Mesenchymal stem cell (in vitro differentiated cells and primary cell): ENCODE measurements around the gene INPPL1.

ENCODE experiments used
- DNase-seq: peaks from one replicate; pipeline ENCODE4 v3.0.0-alpha.2; 2013
- H2AFZ ChIP-seq: one replicate; pipeline ENCODE4 v1.6.1; 2013; ENCODE audit warnings: low read depth, mild to moderate bottlenecking, control low read depth, inconsistent platforms, low read length, moderate library complexity
- H2AK5ac ChIP-seq: 2 replicates; pipeline ENCODE4 v1.6.1; 2013; ENCODE audit warnings: low read length, moderate library complexity, mild to moderate bottlenecking, inconsistent platforms; ENCODE audit not compliant: severe bottlenecking
- H2BK120ac ChIP-seq: one replicate; pipeline ENCODE4 v1.6.1; 2013; ENCODE audit warnings: low read depth, mild to moderate bottlenecking, inconsistent platforms, low read length, moderate library complexity
- H2BK12ac ChIP-seq, 2 experiments: one replicate each; pipeline ENCODE4 v1.6.1; 2013; ENCODE audit warnings: inconsistent platforms in 2 of 2, low read length in 2 of 2, mild to moderate bottlenecking in 2 of 2, moderate library complexity in 2 of 2, control low read depth in 1 of 2
- H2BK15ac ChIP-seq: one replicate; pipeline ENCODE4 v1.6.1; 2013; ENCODE audit warnings: mild to moderate bottlenecking, low read depth, inconsistent platforms; ENCODE audit not compliant: poor library complexity, severe bottlenecking
- H2BK5ac ChIP-seq: 2 replicates; pipeline ENCODE4 v1.6.1; 2013; ENCODE audit warnings: low read depth, mild to moderate bottlenecking, low read length, control low read depth, inconsistent platforms; ENCODE audit not compliant: poor library complexity, severe bottlenecking
- H3K14ac ChIP-seq, 2 experiments: one replicate each; pipeline ENCODE4 v1.6.1; 2013; ENCODE audit warnings: inconsistent platforms in 2 of 2, low read length in 2 of 2, control low read depth in 1 of 2, mild to moderate bottlenecking in 1 of 2, moderate library complexity in 1 of 2
- H3K18ac ChIP-seq, 2 experiments: one replicate each; pipeline ENCODE4 v1.6.1; 2013; ENCODE audit warnings: inconsistent platforms in 2 of 2, low read length in 2 of 2, control low read depth in 1 of 2, low read depth in 1 of 2, mild to moderate bottlenecking in 1 of 2
- H3K23ac ChIP-seq, 2 experiments: one replicate each; pipeline ENCODE4 v1.6.1; 2013; ENCODE audit warnings: inconsistent platforms in 2 of 2, low read length in 2 of 2, mild to moderate bottlenecking in 2 of 2, moderate library complexity in 2 of 2, control low read depth in 1 of 2
- H3K27ac ChIP-seq: 2 replicates; pipeline ENCODE4 v1.5.1; 2013; ENCODE audit warnings: mild to moderate bottlenecking, moderate library complexity, low read length, control low read depth, inconsistent platforms; ENCODE audit not compliant: poor library complexity, severe bottlenecking
- H3K27me3 ChIP-seq, 2 experiments: 2 replicates each; pipeline versions ENCODE4 v1.6.1 to v1.7.0; 2013; ENCODE audit warnings: low read length in 2 of 2, mild to moderate bottlenecking in 2 of 2, moderate library complexity in 2 of 2, control low read depth in 1 of 2, inconsistent platforms in 1 of 2; ENCODE audit not compliant: control insufficient read depth in 1 of 2, insufficient read depth in 1 of 2
- H3K36me3 ChIP-seq, 2 experiments: 2 replicates each; pipeline versions ENCODE4 v1.6.1 to v1.7.0; 2013; ENCODE audit warnings: low read length in 2 of 2, control low read depth in 1 of 2, inconsistent platforms in 1 of 2, low read depth in 1 of 2, mild to moderate bottlenecking in 1 of 2; ENCODE audit not compliant: insufficient read depth in 2 of 2, control insufficient read depth in 1 of 2
- H3K4ac ChIP-seq, 2 experiments: one replicate each; pipeline ENCODE4 v1.6.1; 2013; ENCODE audit warnings: inconsistent platforms in 2 of 2, low read length in 2 of 2, mild to moderate bottlenecking in 2 of 2, moderate library complexity in 2 of 2, control low read depth in 1 of 2, low read depth in 1 of 2
- H3K4me1 ChIP-seq: 2 replicates; pipeline ENCODE4 v1.6.1; 2013; ENCODE audit warnings: low read depth, low read length, control low read depth; ENCODE audit not compliant: control insufficient read depth, insufficient read depth
- H3K4me2 ChIP-seq: 2 replicates; pipeline ENCODE4 v1.6.1; 2013; ENCODE audit warnings: low read length, mild to moderate bottlenecking, inconsistent platforms; ENCODE audit not compliant: poor library complexity, severe bottlenecking
- H3K4me3 ChIP-seq, 2 experiments: 2 replicates each; pipeline versions ENCODE4 v1.5.1 to v1.7.0; 2013; ENCODE audit warnings: low read length in 2 of 2, mild to moderate bottlenecking in 2 of 2, control low read depth in 1 of 2, low read depth in 1 of 2; ENCODE audit not compliant: insufficient read depth in 1 of 2
- H3K79me1 ChIP-seq: replicated peaks from 2 replicates; pipeline ENCODE4 v1.6.1; 2013; ENCODE audit warnings: mild to moderate bottlenecking, control low read depth, low read length, inconsistent platforms; ENCODE audit not compliant: poor library complexity, severe bottlenecking
- H3K9ac ChIP-seq: 2 replicates; pipeline ENCODE4 v1.7.0; 2013; ENCODE audit warnings: mild to moderate bottlenecking, low read length, moderate library complexity
- H3K9me3 ChIP-seq: 2 replicates; pipeline ENCODE4 v1.7.0; 2013; ENCODE audit warnings: mild to moderate bottlenecking, low read length; ENCODE audit not compliant: control insufficient read depth
- H4K8ac ChIP-seq: one replicate; pipeline ENCODE4 v1.6.1; 2013; ENCODE audit warnings: inconsistent platforms, mild to moderate bottlenecking, low read length, moderate library complexity
- H4K91ac ChIP-seq: one replicate; pipeline ENCODE4 v1.6.1; 2013; ENCODE audit warnings: mild to moderate bottlenecking, low read length, inconsistent platforms
- WGBS: methylation state at CpG from one replicate; pipeline ENCODE4 v1.1.7; 2013; ENCODE audit warnings: mixed read lengths; 5-methylcytosine and 5-hydroxymethylcytosine counted together

The INPPL1 gene

DNA sequence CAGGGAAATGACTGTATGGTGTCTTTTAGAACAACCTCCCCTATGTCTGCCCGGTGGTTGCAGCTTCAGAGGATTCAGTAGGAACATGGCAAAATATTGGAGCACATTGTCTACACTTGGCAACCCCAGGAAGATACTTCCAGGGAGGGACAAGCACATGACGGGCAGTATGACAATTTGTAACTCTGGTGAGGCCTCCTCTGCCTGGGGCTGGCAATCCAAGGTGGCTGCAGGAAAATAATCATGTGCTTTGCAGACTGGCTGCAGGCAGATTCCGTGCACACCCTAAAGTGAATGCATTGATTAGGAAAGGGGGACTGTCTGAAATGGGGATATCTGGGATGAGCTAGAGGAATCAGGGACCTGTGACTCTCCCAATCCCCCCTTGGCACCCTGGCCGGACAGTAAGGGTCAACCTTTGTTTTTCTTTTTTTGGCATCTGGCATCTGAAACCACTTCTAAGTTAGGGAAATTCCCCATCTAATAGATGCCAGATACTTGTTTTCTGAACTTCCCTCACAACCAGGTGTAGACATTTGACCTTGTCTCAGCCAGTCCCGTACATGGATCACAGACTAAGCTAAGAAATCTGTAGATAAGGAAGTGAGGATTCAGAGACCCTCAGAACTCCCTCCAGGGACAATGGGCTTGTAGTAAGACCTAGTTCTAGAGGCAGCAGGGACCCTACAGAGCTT is 29.9 kb downstream of the INPPL1 start:
- H3K79me1 ChIP-seq = no peaks in the 10 kb centered on the region
- H2BK15ac ChIP-seq = no peak overlapping the region
- H3K9ac ChIP-seq = no peak overlapping the region
- no peak overlapping the region for H2BK12ac ChIP-seq
- H3K4ac ChIP-seq = no peak overlapping the region
- no peak overlapping the region for H3K14ac ChIP-seq
- no peak overlapping the region for H3K27ac ChIP-seq
- no peaks in the 10 kb centered on the region for H3K4me1 ChIP-seq
- H3K27me3 ChIP-seq = peaks cover 53 to 71% of the 10 kb centered on the region in 2 experiments
- H3K4me2 ChIP-seq = no peak overlapping the region
- no peak overlapping the region for H4K91ac ChIP-seq
- no peak overlapping the region for H3K4me3 ChIP-seq
- H3K18ac ChIP-seq = no peak overlapping the region
- H2BK5ac ChIP-seq = no peak overlapping the region
- H3K36me3 ChIP-seq = no peaks in the 10 kb centered on the region
- no peak overlapping the region for H2AK5ac ChIP-seq
- DNase-seq = no peak
- no peak overlapping the region for H3K23ac ChIP-seq
- H2BK120ac ChIP-seq = no peak overlapping the region
- peaks cover 5% of the 10 kb centered on the region for H3K9me3 ChIP-seq
- no peak overlapping the region for H2AFZ ChIP-seq
- H4K8ac ChIP-seq = no peak overlapping the region
- WGBS = 88% methylated on average over 5 of the region's 5 CpGs

DNA sequence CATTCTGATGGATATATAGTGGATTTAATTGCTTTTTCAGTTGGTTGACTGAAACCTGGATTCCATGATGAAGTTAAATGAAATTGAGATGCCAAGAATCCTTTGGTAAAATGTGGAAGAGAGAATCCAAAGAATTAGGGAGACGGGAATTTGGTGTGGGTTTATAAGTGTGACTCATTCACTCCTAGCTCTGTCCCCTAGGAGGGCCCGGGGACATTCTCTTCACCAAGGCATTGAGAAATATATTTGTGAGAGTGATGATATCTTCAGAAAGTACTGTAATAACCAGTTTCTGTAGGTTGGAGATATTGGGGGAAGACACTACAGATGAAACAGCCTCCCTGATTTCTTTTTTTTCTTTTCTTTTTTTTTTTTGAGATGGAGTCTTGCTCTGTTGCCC is 33.0 kb downstream of the INPPL1 start:
- Histone ChIP-seq H3K36me3 (no peaks in the 10 kb centered on the region), H2AK5ac (no peak overlapping the region), H2AFZ (no peak overlapping the region), H3K14ac (no peak overlapping the region), H3K27ac (no peak overlapping the region), H3K79me1 (no peaks in the 10 kb centered on the region), H4K91ac (no peak overlapping the region), H2BK120ac (no peak overlapping the region), H2BK15ac (no peak overlapping the region), H3K27me3 (peaks cover 37 to 55% of the 10 kb centered on the region in 2 experiments), H3K4me2 (no peak overlapping the region), H3K9ac (no peak overlapping the region), H3K9me3 (peaks cover 5% of the 10 kb centered on the region), H3K4me1 (no peaks in the 10 kb centered on the region), H3K4ac (no peak overlapping the region), H3K4me3 (no peak overlapping the region), H4K8ac (no peak overlapping the region), H3K23ac (no peak overlapping the region), H2BK12ac (no peak overlapping the region), H3K18ac (no peak overlapping the region), H2BK5ac (no peak overlapping the region)
- no peak for DNase-seq
- 72% methylated on average over 1 of the region's 2 CpGs for WGBS

DNA sequence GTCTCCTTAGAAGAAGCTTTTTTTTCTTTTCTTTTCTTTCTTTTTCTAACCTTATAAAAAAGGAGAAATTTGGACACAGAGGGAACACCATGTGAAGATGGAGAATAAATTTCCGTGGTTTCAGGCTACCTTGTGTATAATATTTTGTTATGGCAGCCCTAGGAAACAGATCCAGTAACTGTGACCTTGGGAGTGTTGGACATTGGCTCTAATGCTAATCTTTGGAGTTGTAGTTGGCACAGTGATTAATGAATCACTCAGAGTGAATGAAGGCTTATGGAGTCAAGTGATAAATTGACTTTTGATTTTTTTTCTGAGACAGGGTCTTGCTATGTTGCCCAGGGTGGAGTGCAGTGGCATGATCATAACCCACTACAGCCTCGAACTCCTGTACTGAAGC is 34.9 kb downstream of the INPPL1 start:
- peaks cover 25 to 36% of the 10 kb centered on the region in 2 experiments for H3K27me3 ChIP-seq
- H3K18ac ChIP-seq = no peak overlapping the region
- H2BK15ac ChIP-seq = no peak overlapping the region
- H2BK12ac ChIP-seq = no peak overlapping the region
- no peak overlapping the region for H2AK5ac ChIP-seq
- H2BK5ac ChIP-seq = no peak overlapping the region
- H3K23ac ChIP-seq = no peak overlapping the region
- no peak overlapping the region for H2BK120ac ChIP-seq
- H3K4ac ChIP-seq = no peak overlapping the region
- no peak overlapping the region for H3K9ac ChIP-seq
- H2AFZ ChIP-seq = no peak overlapping the region
- no peak for DNase-seq
- H3K27ac ChIP-seq = no peak overlapping the region
- H3K79me1 ChIP-seq = no peaks in the 10 kb centered on the region
- H4K8ac ChIP-seq = no peak overlapping the region
- H3K4me3 ChIP-seq = no peak overlapping the region
- no peaks in the 10 kb centered on the region for H3K36me3 ChIP-seq
- H3K14ac ChIP-seq = no peak overlapping the region
- peaks cover under 1% of the 10 kb centered on the region for H3K9me3 ChIP-seq
- H3K4me1 ChIP-seq = no peaks in the 10 kb centered on the region
- H4K91ac ChIP-seq = no peak overlapping the region
- H3K4me2 ChIP-seq = no peak overlapping the region
- 71% methylated on average over 2 of the region's 2 CpGs for WGBS

DNA sequence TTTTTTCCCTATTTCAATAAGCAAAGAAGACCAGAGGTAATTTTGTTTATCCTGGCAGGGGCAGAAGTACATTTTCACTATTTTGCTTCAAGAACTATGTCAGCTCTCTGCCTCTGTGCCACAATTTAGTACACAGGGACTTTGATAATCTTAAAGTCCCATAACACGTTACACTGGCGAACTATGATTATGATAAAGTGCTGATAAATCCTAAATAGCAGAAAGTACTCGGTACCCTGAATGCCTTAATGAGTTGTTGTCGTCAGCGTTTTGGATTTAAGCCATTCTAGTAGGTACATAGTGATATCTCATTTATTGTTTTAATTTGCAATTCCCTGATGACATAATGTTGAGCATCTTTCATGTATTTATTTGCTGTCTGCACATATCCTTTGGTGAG is 36.0 kb downstream of the INPPL1 start:
- H3K18ac ChIP-seq = no peak overlapping the region
- peaks cover 15 to 26% of the 10 kb centered on the region in 2 experiments for H3K27me3 ChIP-seq
- H3K4me2 ChIP-seq = no peak overlapping the region
- H3K9me3 ChIP-seq = no peaks in the 10 kb centered on the region
- H3K4me3 ChIP-seq = no peak overlapping the region
- H3K9ac ChIP-seq = no peak overlapping the region
- no peak overlapping the region for H2BK15ac ChIP-seq
- no peak overlapping the region for H3K23ac ChIP-seq
- WGBS = 87% methylated on average over 5 of the region's 5 CpGs
- H2AK5ac ChIP-seq = no peak overlapping the region
- no peak overlapping the region for H2BK5ac ChIP-seq
- H3K79me1 ChIP-seq = no peaks in the 10 kb centered on the region
- no peak overlapping the region for H2AFZ ChIP-seq
- no peak overlapping the region for H4K8ac ChIP-seq
- H2BK120ac ChIP-seq = no peak overlapping the region
- H3K14ac ChIP-seq = no peak overlapping the region
- no peaks in the 10 kb centered on the region for H3K36me3 ChIP-seq
- H3K4me1 ChIP-seq = no peaks in the 10 kb centered on the region
- DNase-seq = no peak
- H4K91ac ChIP-seq = no peak overlapping the region
- H2BK12ac ChIP-seq = no peak overlapping the region
- no peak overlapping the region for H3K4ac ChIP-seq
- no peak overlapping the region for H3K27ac ChIP-seq
